Measurements from ENCODE around the gene PIR.

Gene PIR

DNA sequence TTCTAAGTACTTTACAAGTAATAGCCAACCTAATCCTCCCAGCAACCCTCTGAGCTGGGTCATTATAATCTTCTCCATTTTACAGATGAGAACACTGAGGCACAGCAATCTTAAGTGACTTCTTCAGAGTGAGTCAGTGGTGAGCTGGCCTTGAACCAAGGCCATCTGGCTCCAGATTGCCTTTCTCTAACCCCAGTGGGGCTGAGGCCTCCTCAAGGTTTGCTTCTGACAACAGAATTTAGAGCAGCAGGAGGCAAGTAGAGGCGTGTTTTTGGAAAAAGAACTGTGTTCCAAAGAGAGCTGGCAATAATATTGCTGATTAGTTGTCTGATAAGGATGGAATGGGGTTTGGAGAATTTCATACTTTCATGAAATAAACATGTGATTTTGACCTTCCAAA is 41.2 kb downstream of the PIR start:
- Histone ChIP-seq H3K9me3 (ENCODE audit: control insufficient read depth, insufficient read depth, low read length) (no peaks in the 10 kb centered on the region), H3K27ac (ENCODE audit: low read depth, low read length) (no peak overlapping the region), H3K4me1 (ENCODE audit: control insufficient read depth, insufficient read depth, low read length) (no peaks in the 10 kb centered on the region), H3K36me3 (ENCODE audit: control insufficient read depth, insufficient read depth, low read length) (peaks cover 7% of the 10 kb centered on the region), H3K27me3 (ENCODE audit: control insufficient read depth, insufficient read depth, low read length) (no peaks in the 10 kb centered on the region; the same call in 1 of the 2 replicates), H3K9ac (ENCODE audit: low read depth, low read length) (no peak overlapping the region), H3K4me3 (ENCODE audit: low read depth, low read length) (no peak overlapping the region)

DNA sequence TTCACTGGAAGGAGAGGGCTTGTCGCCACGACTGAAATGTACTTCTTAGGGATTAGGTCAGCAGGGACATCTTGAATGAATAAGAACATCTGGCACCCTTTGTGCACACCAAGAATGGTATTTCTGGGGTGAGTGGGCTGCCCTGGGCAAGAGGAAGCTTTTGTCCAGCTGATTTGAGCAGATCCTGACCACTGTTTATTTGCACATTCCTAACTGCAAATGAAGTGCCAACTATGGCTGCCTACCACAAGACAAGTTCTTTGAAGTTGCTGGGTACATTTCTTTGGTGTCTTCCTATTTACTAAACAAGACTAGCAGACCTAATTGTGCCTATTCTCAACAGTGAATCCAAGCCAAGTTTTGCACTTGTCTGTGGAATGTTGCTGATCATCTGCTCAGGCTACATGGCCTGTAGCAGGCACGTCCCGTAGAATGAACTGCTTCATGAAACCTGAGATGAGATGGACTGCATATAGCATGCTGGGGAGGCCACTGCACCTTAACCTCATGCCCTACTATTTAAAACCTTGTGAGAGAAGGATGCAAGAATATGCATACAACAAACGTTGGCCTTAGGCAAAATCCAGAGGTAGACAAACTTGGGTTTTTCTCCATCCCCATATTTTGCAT is 45.0 kb downstream of the PIR start:
- Histone ChIP-seq H3K27ac (ENCODE audit: low read depth, low read length) (no peak overlapping the region), H3K9ac (ENCODE audit: low read depth, low read length) (no peak overlapping the region), H3K36me3 (ENCODE audit: control insufficient read depth, insufficient read depth, low read length) (peaks cover 3% of the 10 kb centered on the region; the same call in 1 of the 2 replicates), H3K4me1 (ENCODE audit: control insufficient read depth, insufficient read depth, low read length) (no peaks in the 10 kb centered on the region), H3K4me3 (ENCODE audit: low read depth, low read length) (no peak overlapping the region), H3K27me3 (ENCODE audit: control insufficient read depth, insufficient read depth, low read length) (no peaks in the 10 kb centered on the region; the same call in 1 of the 2 replicates), H3K9me3 (ENCODE audit: control insufficient read depth, insufficient read depth, low read length) (no peaks in the 10 kb centered on the region)

DNA sequence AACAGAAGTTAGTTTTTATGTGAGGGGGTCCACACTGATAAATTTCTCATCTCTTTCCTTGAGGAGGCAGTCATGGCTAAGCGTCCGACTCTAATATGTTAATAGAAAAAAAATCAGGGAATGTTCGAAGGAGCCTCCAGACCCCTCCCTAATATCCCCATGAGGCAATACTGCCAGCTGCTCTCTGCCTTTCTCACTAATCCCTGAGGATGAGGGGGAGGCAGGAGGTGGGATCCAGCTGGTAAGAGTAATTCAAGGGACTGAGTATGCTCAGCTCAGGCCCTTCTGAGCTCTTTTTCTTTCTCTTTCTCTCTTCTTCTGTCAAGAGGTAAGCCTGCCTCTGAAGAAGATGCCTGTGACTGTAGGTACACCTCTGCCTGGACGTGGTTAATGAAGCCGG is 51.7 kb downstream of the PIR start:
- Histone ChIP-seq H3K27me3 (ENCODE audit: control insufficient read depth, insufficient read depth, low read length) (no peaks in the 10 kb centered on the region; the same call in 1 of the 2 replicates), H3K27ac (ENCODE audit: low read depth, low read length) (no peak overlapping the region), H3K9me3 (ENCODE audit: control insufficient read depth, insufficient read depth, low read length) (no peaks in the 10 kb centered on the region), H3K4me3 (ENCODE audit: low read depth, low read length) (no peak overlapping the region), H3K4me1 (ENCODE audit: control insufficient read depth, insufficient read depth, low read length) (no peaks in the 10 kb centered on the region), H3K36me3 (ENCODE audit: control insufficient read depth, insufficient read depth, low read length) (peaks cover 2% of the 10 kb centered on the region; the same call in 1 of the 2 replicates), H3K9ac (ENCODE audit: low read depth, low read length) (no peak overlapping the region)

GRCh38 chrX:15438332-15438731 is 54.8 kb downstream of the PIR start:
- H3K4me1 ChIP-seq (ENCODE audit: control insufficient read depth, insufficient read depth, low read length), result no peaks in the 10 kb centered on the region

GRCh38 chrX:15437724-15438123 is 55.4 kb downstream of the PIR start:
- Histone ChIP-seq H3K4me3 (ENCODE audit: low read depth, low read length) (no peak overlapping the region), H3K9ac (ENCODE audit: low read depth, low read length) (no peak overlapping the region), H3K36me3 (ENCODE audit: control insufficient read depth, insufficient read depth, low read length) (no peaks in the 10 kb centered on the region), H3K27ac (ENCODE audit: low read depth, low read length) (no peak overlapping the region), H3K27me3 (ENCODE audit: control insufficient read depth, insufficient read depth, low read length) (peaks cover 3% of the 10 kb centered on the region), H3K4me1 (ENCODE audit: control insufficient read depth, insufficient read depth, low read length) (no peaks in the 10 kb centered on the region), H3K9me3 (ENCODE audit: control insufficient read depth, insufficient read depth, low read length) (no peaks in the 10 kb centered on the region)

More at GRCh38 chrX:15438332-15438731, 54.8 kb downstream of the PIR start:
- no peaks in the 10 kb centered on the region for H3K36me3 ChIP-seq (ENCODE audit: control insufficient read depth, insufficient read depth, low read length)
- no peaks in the 10 kb centered on the region for H3K9me3 ChIP-seq (ENCODE audit: control insufficient read depth, insufficient read depth, low read length)
- H3K4me3 ChIP-seq (ENCODE audit: low read depth, low read length), result no peak overlapping the region
- H3K9ac ChIP-seq (ENCODE audit: low read depth, low read length), result no peak overlapping the region
- peaks cover 3% of the 10 kb centered on the region for H3K27me3 ChIP-seq (ENCODE audit: control insufficient read depth, insufficient read depth, low read length)
- no peak overlapping the region for H3K27ac ChIP-seq (ENCODE audit: low read depth, low read length)

DNA sequence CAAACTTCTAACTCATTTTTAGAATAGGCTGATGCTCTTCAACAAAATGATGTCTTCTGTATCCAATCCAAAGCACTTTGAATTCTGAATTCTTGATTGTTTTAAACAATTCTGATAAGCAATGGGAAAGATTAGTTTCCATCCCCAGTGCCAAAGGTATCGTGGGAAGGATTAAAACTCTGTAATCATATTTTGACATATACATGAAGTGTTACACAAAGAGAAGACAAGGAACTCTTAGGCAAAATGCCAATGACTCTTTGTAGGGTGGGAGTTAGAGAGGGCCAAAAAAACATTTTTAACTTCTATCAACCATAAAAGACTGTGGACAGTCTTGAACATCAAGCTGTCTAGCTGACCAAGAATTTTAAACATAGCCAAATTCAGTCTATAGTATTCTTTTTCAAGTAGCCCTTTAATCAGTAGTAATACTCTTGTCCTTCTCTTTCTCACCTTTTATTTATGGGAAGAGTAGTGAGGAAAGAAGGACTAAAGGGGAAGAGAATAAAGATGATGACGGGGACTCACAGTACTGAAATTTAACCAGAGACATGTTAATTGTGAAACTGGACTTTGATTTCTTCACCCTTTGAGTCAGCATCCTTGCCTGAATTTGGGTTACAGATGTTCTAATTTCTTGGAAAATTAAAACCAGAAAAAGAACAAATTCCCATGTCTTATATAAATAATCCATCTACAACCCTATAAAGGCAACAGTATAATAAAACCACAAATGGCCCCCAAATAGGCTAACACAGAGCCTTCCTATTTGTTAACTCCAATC is 57.1 kb downstream of the PIR start:
- Histone ChIP-seq H3K9me3 (ENCODE audit: control insufficient read depth, insufficient read depth, low read length) (no peaks in the 10 kb centered on the region), H3K4me1 (ENCODE audit: control insufficient read depth, insufficient read depth, low read length) (no peaks in the 10 kb centered on the region), H3K27ac (ENCODE audit: low read depth, low read length) (no peak overlapping the region), H3K27me3 (ENCODE audit: control insufficient read depth, insufficient read depth, low read length) (peaks cover 3% of the 10 kb centered on the region), H3K9ac (ENCODE audit: low read depth, low read length) (no peak overlapping the region), H3K36me3 (ENCODE audit: control insufficient read depth, insufficient read depth, low read length) (no peaks in the 10 kb centered on the region), H3K4me3 (ENCODE audit: low read depth, low read length) (no peak overlapping the region)

- H3K36me3 ChIP-seq (ENCODE audit: control insufficient read depth, insufficient read depth, low read length), result no peaks in the 10 kb centered on the region
- no peaks in the 10 kb centered on the region for H3K9me3 ChIP-seq (ENCODE audit: control insufficient read depth, insufficient read depth, low read length)
- peaks cover 3% of the 10 kb centered on the region for H3K27me3 ChIP-seq (ENCODE audit: control insufficient read depth, insufficient read depth, low read length)
- no peaks in the 10 kb centered on the region for H3K4me1 ChIP-seq (ENCODE audit: control insufficient read depth, insufficient read depth, low read length)
- H3K4me3 ChIP-seq (ENCODE audit: low read depth, low read length), result no peak overlapping the region
- no peak overlapping the region for H3K9ac ChIP-seq (ENCODE audit: low read depth, low read length)
- H3K27ac ChIP-seq (ENCODE audit: low read depth, low read length), result no peak overlapping the region
Measured at GRCh38 chrX:15434205-15434604, 58.9 kb downstream of the PIR start.

- H3K4me3 ChIP-seq (ENCODE audit: low read depth, low read length), result no peak overlapping the region
- H3K27me3 ChIP-seq (ENCODE audit: control insufficient read depth, insufficient read depth, low read length), result peaks cover 3% of the 10 kb centered on the region
- no peak overlapping the region for H3K27ac ChIP-seq (ENCODE audit: low read depth, low read length)
- no peaks in the 10 kb centered on the region for H3K4me1 ChIP-seq (ENCODE audit: control insufficient read depth, insufficient read depth, low read length)
- H3K9me3 ChIP-seq (ENCODE audit: control insufficient read depth, insufficient read depth, low read length), result no peaks in the 10 kb centered on the region
- H3K9ac ChIP-seq (ENCODE audit: low read depth, low read length), result no peak overlapping the region
- H3K36me3 ChIP-seq (ENCODE audit: control insufficient read depth, insufficient read depth, low read length), result no peaks in the 10 kb centered on the region
Measured at GRCh38 chrX:15430584-15430983, 62.5 kb downstream of the PIR start.

DNA sequence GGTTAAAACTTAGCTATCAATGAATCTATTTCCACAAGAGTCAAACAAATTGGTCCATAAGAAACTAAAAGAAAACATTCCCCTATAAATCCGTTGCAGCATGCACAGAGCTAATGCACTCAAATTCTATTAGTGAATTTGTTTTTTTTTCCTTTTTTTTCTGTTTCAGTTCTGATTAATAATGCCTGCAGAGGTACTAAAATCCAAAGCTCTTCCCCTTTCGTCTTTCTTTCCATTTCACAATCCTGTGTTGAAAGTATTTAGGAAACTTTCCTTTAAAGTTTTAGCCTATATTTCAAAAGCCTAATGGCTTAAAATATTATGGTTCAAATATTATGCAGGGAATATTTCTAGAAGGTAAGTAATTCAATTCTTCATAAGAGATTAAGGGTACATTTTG is 63.1 kb downstream of the PIR start:
- no peak overlapping the region for H3K27ac ChIP-seq (ENCODE audit: low read depth, low read length)
- no peaks in the 10 kb centered on the region for H3K9me3 ChIP-seq (ENCODE audit: control insufficient read depth, insufficient read depth, low read length)
- peaks cover 3% of the 10 kb centered on the region for H3K27me3 ChIP-seq (ENCODE audit: control insufficient read depth, insufficient read depth, low read length)
- H3K4me1 ChIP-seq (ENCODE audit: control insufficient read depth, insufficient read depth, low read length), result no peaks in the 10 kb centered on the region
- H3K4me3 ChIP-seq (ENCODE audit: low read depth, low read length), result no peak overlapping the region
- H3K9ac ChIP-seq (ENCODE audit: low read depth, low read length), result no peak overlapping the region
- no peaks in the 10 kb centered on the region for H3K36me3 ChIP-seq (ENCODE audit: control insufficient read depth, insufficient read depth, low read length)

DNA sequence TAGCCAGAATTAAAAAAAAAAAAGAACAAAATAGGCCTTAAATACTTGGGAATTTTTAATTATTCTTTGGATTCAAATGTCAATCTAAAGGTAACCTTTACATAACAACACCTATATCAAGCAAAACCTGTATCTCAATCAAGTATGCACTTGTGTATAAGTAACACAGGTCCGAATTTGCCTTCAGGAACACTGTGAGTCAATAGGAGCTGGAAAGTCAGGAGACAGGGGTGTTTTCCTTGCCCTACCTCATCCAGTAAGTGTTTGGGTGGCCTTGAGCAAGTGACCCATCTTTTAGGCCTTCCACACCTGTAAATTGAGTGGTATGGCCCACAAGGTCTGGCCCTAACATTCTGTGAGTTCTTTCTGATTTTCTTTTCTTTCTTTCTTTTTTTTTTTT is 68.1 kb downstream of the PIR start:
- H3K9ac ChIP-seq (ENCODE audit: low read depth, low read length), result no peak overlapping the region
- no peak overlapping the region for H3K27ac ChIP-seq (ENCODE audit: low read depth, low read length)
- H3K27me3 ChIP-seq (ENCODE audit: control insufficient read depth, insufficient read depth, low read length), result no peaks in the 10 kb centered on the region
- no peaks in the 10 kb centered on the region for H3K9me3 ChIP-seq (ENCODE audit: control insufficient read depth, insufficient read depth, low read length)
- H3K4me3 ChIP-seq (ENCODE audit: low read depth, low read length), result no peak overlapping the region
- H3K4me1 ChIP-seq (ENCODE audit: control insufficient read depth, insufficient read depth, low read length), result no peaks in the 10 kb centered on the region
- H3K36me3 ChIP-seq (ENCODE audit: control insufficient read depth, insufficient read depth, low read length), result no peaks in the 10 kb centered on the region

- H3K9ac ChIP-seq (ENCODE audit: low read depth, low read length), result no peak overlapping the region
- H3K27me3 ChIP-seq (ENCODE audit: control insufficient read depth, insufficient read depth, low read length), result no peaks in the 10 kb centered on the region
- H3K4me3 ChIP-seq (ENCODE audit: low read depth, low read length), result no peak overlapping the region
- H3K27ac ChIP-seq (ENCODE audit: low read depth, low read length), result no peak overlapping the region
- no peaks in the 10 kb centered on the region for H3K4me1 ChIP-seq (ENCODE audit: control insufficient read depth, insufficient read depth, low read length)
- H3K36me3 ChIP-seq (ENCODE audit: control insufficient read depth, insufficient read depth, low read length), result no peaks in the 10 kb centered on the region
- H3K9me3 ChIP-seq (ENCODE audit: control insufficient read depth, insufficient read depth, low read length), result 0 out of 2 replicates have a peak, but pooled peaks cover 4% of the 10 kb centered on the region
Measured at GRCh38 chrX:15418707-15419181, 74.4 kb downstream of the PIR start.
